ENCODE results near the gene NELL1.

NELL1 gene

DNA sequence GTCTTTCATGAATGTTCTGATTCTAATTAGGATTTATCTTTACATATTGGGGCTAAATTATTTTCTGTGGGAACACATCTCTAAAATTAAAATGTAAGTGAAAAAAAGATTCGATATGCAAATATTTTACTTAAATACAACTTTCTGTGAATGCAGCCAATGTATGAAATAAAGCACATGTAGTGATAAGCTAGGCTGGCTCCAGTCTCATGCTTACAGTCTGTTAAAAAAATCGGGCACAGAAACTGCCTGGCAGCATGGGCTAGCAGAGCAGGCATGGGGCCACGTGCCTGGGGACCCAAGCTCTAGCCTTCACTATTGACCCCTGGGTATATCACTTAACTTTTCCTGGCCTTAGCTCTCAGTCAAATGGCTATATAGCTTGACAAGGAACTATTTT, 46.5 kb downstream of the NELL1 start:
- Histone ChIP-seq H3K27me3 (ENCODE audit: insufficient read depth, poor library complexity, severe bottlenecking) (no peaks in the 10 kb centered on the region), H3K27ac (replicated peaks) (no peak overlapping the region), H3K4me3 (replicated peaks; ENCODE audit: insufficient read depth, low read length) (no peak overlapping the region)
- DNase-seq (ENCODE audit: low read depth in 1 of 2, low spot score in 1 of 2): no peak
- no peak for TF ChIP-seq POLR2AphosphoS5 (IDR thresholded peaks at IDR 0.05; ENCODE audit: low read depth)
- TF ChIP-seq, protein P1, sequence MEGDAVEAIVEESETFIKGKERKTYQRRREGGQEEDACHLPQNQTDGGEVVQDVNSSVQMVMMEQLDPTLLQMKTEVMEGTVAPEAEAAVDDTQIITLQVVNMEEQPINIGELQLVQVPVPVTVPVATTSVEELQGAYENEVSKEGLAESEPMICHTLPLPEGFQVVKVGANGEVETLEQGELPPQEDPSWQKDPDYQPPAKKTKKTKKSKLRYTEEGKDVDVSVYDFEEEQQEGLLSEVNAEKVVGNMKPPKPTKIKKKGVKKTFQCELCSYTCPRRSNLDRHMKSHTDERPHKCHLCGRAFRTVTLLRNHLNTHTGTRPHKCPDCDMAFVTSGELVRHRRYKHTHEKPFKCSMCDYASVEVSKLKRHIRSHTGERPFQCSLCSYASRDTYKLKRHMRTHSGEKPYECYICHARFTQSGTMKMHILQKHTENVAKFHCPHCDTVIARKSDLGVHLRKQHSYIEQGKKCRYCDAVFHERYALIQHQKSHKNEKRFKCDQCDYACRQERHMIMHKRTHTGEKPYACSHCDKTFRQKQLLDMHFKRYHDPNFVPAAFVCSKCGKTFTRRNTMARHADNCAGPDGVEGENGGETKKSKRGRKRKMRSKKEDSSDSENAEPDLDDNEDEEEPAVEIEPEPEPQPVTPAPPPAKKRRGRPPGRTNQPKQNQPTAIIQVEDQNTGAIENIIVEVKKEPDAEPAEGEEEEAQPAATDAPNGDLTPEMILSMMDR (IDR thresholded peaks at IDR 0.05; ENCODE audit: insufficient read depth, low read length): no peak
- TF ChIP-seq, protein P2, sequence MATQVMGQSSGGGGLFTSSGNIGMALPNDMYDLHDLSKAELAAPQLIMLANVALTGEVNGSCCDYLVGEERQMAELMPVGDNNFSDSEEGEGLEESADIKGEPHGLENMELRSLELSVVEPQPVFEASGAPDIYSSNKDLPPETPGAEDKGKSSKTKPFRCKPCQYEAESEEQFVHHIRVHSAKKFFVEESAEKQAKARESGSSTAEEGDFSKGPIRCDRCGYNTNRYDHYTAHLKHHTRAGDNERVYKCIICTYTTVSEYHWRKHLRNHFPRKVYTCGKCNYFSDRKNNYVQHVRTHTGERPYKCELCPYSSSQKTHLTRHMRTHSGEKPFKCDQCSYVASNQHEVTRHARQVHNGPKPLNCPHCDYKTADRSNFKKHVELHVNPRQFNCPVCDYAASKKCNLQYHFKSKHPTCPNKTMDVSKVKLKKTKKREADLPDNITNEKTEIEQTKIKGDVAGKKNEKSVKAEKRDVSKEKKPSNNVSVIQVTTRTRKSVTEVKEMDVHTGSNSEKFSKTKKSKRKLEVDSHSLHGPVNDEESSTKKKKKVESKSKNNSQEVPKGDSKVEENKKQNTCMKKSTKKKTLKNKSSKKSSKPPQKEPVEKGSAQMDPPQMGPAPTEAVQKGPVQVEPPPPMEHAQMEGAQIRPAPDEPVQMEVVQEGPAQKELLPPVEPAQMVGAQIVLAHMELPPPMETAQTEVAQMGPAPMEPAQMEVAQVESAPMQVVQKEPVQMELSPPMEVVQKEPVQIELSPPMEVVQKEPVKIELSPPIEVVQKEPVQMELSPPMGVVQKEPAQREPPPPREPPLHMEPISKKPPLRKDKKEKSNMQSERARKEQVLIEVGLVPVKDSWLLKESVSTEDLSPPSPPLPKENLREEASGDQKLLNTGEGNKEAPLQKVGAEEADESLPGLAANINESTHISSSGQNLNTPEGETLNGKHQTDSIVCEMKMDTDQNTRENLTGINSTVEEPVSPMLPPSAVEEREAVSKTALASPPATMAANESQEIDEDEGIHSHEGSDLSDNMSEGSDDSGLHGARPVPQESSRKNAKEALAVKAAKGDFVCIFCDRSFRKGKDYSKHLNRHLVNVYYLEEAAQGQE (IDR thresholded peaks at IDR 0.05; ENCODE audit: insufficient replicate concordance, low read depth): no peak
- TF ChIP-seq GABPA (IDR thresholded peaks at IDR 0.05; ENCODE audit: low read depth): no peak
- TF ChIP-seq SPI1 (IDR thresholded peaks at IDR 0.05; ENCODE audit: borderline replicate concordance, low read depth): no peak

DNA sequence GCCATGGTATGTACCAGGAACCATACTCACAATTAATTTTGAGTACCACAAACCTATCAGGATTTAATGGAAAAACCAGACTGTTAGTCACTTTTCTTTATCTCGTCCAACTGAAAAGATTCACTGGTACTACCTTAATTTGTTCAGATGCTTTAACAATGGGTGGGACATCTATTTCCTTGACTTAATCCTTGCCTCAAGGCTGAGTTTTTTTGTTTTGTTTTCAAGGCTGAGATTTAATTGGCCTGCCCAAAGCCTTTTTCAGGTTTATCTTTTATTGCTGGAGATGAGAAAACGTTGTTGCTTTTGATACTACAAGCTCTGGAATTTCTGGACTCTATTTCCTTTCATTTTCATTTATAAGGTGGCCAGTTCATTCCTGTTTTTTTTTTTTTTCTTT, 50.4 kb downstream of the NELL1 start:
- no peak overlapping the region for H3K27ac ChIP-seq (replicated peaks)
- H3K27me3 ChIP-seq (ENCODE audit: insufficient read depth, poor library complexity, severe bottlenecking): no peaks in the 10 kb centered on the region
- DNase-seq (ENCODE audit: low read depth in 1 of 2, low spot score in 1 of 2): no peak
- no peak overlapping the region for H3K4me3 ChIP-seq (replicated peaks; ENCODE audit: insufficient read depth, low read length)
- TF ChIP-seq, protein P1 (IDR thresholded peaks at IDR 0.05; ENCODE audit: insufficient read depth, low read length): no peak
- TF ChIP-seq, protein P2 (IDR thresholded peaks at IDR 0.05; ENCODE audit: insufficient replicate concordance, low read depth): no peak
- TF ChIP-seq SPI1 (IDR thresholded peaks at IDR 0.05; ENCODE audit: borderline replicate concordance, low read depth) (no peak), POLR2AphosphoS5 (IDR thresholded peaks at IDR 0.05; ENCODE audit: low read depth) (no peak), GABPA (IDR thresholded peaks at IDR 0.05; ENCODE audit: low read depth) (no peak)

- H3K27me3 ChIP-seq (ENCODE audit: insufficient read depth, poor library complexity, severe bottlenecking): no peaks in the 10 kb centered on the region
- no peak overlapping the region for H3K27ac ChIP-seq (replicated peaks)
- H3K4me3 ChIP-seq (replicated peaks; ENCODE audit: insufficient read depth, low read length): no peak overlapping the region
- TF ChIP-seq SPI1 (IDR thresholded peaks at IDR 0.05; ENCODE audit: borderline replicate concordance, low read depth) (no peak), POLR2AphosphoS5 (IDR thresholded peaks at IDR 0.05; ENCODE audit: low read depth) (no peak), GABPA (IDR thresholded peaks at IDR 0.05; ENCODE audit: low read depth) (no peak)
- TF ChIP-seq, protein P2 (IDR thresholded peaks at IDR 0.05; ENCODE audit: insufficient replicate concordance, low read depth): no peak
- TF ChIP-seq, protein P1 (IDR thresholded peaks at IDR 0.05; ENCODE audit: insufficient read depth, low read length): no peak
- no peak for DNase-seq (ENCODE audit: low read depth in 1 of 2, low spot score in 1 of 2)
Observed at GRCh38 chr11:20723366-20723765, 54.0 kb downstream of the NELL1 start.
